ENCODE measurements around the gene CREB3L1.
A peak's percentile ranks its signal among the peaks of the same experiment; 100 is the strongest.

The CREB3L1 gene

DNA sequence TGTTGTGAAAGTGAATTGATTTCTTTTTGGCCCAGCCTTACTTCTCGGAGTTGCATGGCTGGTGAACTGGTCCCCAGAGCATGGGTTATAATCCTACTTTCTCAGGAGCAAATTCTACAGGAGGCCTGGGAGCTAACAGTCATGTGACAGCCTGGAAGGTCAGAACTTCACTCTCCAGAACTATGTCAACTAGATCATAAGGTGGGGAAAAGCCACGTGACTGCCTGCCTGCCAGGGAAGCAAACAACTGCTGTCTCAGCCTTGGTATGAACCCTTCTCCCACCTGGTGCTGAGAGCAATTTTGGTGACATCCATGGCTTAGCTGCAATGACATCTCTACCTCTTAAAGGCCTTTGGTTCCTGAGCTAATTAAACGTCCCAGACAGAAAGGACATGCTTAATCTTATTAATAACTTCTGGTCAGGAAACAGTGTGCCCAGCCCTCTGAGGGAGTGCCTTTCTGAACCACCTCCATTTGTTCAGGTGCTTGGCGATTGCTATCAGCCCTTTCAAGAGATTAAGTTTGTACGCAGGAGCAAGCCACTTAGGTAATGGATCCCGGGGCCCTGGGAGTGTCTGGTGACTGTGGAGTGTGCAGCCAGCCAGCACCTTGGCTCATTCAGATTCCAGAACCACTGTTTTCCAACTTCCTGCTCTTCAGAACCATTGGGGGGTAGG, 1.4 kb upstream of the CREB3L1 start:
- H3K27ac ChIP-seq = peak overlapping the region; percentile 84
- TF ChIP-seq, protein P1, sequence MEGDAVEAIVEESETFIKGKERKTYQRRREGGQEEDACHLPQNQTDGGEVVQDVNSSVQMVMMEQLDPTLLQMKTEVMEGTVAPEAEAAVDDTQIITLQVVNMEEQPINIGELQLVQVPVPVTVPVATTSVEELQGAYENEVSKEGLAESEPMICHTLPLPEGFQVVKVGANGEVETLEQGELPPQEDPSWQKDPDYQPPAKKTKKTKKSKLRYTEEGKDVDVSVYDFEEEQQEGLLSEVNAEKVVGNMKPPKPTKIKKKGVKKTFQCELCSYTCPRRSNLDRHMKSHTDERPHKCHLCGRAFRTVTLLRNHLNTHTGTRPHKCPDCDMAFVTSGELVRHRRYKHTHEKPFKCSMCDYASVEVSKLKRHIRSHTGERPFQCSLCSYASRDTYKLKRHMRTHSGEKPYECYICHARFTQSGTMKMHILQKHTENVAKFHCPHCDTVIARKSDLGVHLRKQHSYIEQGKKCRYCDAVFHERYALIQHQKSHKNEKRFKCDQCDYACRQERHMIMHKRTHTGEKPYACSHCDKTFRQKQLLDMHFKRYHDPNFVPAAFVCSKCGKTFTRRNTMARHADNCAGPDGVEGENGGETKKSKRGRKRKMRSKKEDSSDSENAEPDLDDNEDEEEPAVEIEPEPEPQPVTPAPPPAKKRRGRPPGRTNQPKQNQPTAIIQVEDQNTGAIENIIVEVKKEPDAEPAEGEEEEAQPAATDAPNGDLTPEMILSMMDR (IDR thresholded peaks at IDR 0.05) = no peak
- no peak for TF ChIP-seq ZFX (IDR thresholded peaks at IDR 0.05; ENCODE audit: borderline replicate concordance)

DNA sequence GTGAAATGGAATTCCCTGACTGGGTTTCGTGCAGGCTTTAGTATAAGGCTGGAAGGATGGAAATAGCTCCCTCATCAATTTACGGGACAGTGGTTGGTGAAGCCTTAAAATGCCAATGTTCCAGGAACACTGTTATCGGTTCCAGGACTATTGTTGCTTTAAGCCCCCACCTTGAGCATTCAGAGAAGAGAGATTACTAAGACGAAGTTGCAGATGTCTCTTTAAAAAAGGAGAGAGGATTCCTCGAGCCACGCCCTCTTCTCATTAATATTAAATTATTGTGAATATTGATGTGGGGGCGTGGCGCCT, 195 bp upstream of the CREB3L1 start:
- no peak overlapping the region for H3K27ac ChIP-seq
- TF ChIP-seq, protein P1 (IDR thresholded peaks at IDR 0.05) = no peak
- no peak for TF ChIP-seq ZFX (IDR thresholded peaks at IDR 0.05; ENCODE audit: borderline replicate concordance)

DNA sequence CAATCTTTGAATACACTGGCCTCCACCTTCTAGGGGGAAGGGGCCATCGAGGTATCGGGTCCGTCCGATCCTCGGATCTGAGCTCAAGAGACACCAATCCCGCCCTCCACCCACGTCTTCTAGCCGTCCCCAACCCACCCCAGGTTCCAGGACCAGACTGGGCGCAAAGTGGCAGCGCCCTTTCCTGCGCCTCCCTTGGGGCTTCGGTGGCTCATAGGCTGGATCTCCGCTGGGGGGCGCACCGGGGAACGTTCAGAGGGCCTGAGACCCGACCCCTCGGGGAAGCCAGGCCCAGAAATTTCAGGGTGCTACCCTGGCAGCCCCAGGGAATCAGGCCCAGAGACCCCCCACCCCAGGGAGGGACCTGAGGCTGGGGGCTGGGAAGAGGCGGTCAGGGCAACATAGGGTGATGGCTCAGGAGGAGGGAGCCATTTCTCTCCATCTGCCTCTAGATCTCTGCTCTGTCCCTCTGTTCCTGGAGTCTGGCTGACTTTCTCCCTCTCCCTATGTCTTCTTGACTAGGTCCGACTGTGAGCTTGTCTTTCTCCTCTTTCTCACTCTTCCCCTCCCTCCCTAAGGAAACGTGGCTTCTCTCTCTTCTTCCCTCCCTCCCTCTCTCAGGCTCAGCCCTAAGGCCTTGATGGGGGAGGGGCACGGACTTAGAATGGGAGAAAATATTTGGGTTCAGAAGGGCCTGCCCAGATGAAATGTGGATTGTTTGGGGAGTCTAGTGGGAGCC, 1.1 kb downstream of the CREB3L1 start:
- no peak overlapping the region for H3K27ac ChIP-seq
- TF ChIP-seq, protein P1 (IDR thresholded peaks at IDR 0.05) = peak; percentile 55
- TF ChIP-seq ZFX (IDR thresholded peaks at IDR 0.05; ENCODE audit: borderline replicate concordance) = no peak

DNA sequence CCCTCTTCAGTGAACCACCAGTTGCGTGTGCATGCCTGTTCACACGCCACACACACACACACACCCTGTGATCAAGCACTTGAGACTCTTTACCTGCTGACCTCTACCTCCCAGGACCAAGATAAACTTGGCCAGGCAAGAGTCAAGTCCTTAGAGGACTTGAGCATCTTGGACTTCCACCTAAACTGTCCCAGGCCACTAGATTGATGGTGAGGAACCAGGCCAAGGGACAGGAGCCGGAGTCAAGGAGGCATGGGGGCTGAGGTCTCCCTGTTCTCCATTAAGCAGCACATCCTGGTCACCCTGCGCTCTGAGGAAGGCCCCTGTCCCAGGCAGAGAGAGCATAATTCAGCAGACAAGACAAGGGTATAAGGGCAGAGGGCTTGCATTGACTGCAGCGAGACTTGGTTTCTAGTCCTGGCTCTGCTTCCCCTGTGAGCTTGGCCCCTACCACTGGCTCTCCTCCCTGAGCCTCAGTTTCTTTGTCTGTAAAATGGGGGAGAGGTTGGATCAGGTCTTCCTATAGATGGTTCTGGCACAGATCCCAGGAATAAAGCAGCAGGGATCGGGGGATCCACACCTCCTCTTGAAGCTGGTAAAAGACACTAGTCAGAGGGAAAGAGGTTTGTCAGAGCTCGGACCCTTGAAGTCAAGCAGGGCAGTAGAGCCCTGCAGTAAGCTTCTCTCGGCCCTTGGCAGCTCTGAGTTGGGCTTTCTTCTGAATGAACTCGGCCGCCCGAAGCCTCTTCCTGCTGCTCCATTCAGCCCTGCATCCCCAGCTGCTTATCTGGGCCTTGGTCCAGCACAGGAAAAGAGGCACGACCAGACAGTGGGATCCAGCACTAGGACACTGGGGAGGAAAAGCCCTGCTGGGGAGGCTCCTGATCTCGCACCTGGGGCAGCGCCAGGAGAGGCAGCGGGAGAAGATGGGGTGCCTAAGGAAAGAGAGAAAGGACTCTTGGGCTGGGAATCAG, 2.0 kb downstream of the CREB3L1 start:
- H3K27ac ChIP-seq = no peak overlapping the region
- TF ChIP-seq, protein P1 (IDR thresholded peaks at IDR 0.05) = no peak
- no peak for TF ChIP-seq ZFX (IDR thresholded peaks at IDR 0.05; ENCODE audit: borderline replicate concordance)

DNA sequence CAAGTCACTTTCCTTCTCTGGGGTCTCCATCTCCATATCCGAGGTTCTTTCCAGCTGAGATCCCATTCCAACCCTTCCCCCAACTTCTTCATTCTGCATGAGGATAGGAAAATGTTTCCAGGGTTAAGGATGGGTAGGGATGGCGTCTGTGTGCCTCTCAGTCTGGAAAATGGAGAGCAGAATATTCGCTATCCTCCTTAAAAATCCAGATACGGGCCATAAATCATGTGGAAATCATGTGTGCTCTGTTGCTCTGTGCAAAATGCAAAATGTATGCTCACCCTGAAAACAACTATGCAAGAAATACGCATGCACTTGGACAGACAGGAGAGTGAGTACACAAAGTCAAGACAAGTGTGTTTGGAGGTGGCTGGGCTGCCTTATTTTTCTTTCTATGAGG, 3.2 kb downstream of the CREB3L1 start:
- no peak overlapping the region for H3K27ac ChIP-seq
- TF ChIP-seq, protein P1 (IDR thresholded peaks at IDR 0.05) = no peak
- TF ChIP-seq ZFX (IDR thresholded peaks at IDR 0.05; ENCODE audit: borderline replicate concordance) = no peak

DNA sequence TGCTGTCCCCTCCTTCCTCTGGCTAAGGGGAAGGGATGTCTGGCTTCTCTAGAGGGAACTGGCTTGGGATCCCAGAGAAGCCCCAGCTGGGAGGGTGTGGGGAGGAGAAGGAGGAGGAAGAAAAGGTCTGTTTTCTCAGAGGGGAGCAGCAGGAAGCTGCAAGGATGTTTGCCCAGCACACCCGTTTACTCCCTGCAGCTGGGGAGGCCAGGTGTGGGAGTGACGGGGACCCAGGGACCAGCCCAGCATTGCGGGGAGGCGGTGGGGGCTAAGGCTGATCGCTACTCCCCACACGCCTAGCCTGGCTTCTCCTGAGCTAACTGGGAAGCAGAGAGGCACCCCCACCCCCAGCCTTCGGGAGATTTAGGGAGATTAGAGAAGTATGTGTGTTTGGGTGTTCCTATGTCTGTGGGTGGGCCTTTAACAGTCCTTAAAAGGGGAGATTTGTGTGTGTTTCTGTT, 3.9 kb downstream of the CREB3L1 start:
- H3K27ac ChIP-seq = no peak overlapping the region
- no peak for TF ChIP-seq ZFX (IDR thresholded peaks at IDR 0.05; ENCODE audit: borderline replicate concordance)
- TF ChIP-seq, protein P1 (IDR thresholded peaks at IDR 0.05) = no peak

Measured in 22Rv1 (cell line).